ENCODE results near the gene SEMA5A.

SEMA5A gene

DNA sequence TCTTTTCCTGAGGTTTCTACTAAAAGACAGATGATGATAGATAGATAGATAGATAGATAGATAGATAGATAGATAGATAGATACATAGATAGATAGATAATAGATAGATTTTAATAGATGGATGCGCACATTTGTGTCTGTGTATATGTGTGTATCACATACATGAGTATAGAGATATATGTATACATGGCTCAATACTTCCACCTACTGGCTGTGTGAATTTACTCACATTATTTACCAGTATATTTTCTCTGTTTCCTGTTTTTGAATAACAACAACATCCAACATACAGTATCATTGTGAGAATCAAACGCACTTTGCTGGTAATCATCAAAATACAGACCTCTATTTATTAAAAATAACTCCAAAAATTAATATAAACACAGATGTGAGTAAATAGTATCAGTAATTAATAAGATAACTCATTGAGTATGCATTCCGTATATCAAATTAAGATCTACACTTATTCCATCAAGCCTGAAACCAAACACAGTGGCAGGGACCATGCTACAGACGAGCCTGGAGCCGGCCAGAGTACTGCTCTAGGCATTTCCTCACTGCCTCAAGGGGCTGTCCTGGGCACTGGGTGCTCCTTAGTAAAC is 338.0 kb downstream of the SEMA5A start:
- H3K9ac ChIP-seq (ENCODE audit: low read depth, low read length), result no peak overlapping the region
- peaks cover 6% of the 10 kb centered on the region; the same call in 1 of the 2 replicates for H3K9me3 ChIP-seq (ENCODE audit: insufficient read depth, low read depth, low read length)
- no peaks in the 10 kb centered on the region for H3K36me3 ChIP-seq (ENCODE audit: insufficient read depth, low read depth, low read length)
- no peaks in the 10 kb centered on the region for H3K27me3 ChIP-seq (ENCODE audit: insufficient read depth, low read length)
- H3K4me1 ChIP-seq (ENCODE audit: insufficient read depth, low read length), result no peaks in the 10 kb centered on the region
- no peak overlapping the region for H3K4me3 ChIP-seq (ENCODE audit: low read length)
- H3K27ac ChIP-seq (ENCODE audit: low read length), result no peak overlapping the region

DNA sequence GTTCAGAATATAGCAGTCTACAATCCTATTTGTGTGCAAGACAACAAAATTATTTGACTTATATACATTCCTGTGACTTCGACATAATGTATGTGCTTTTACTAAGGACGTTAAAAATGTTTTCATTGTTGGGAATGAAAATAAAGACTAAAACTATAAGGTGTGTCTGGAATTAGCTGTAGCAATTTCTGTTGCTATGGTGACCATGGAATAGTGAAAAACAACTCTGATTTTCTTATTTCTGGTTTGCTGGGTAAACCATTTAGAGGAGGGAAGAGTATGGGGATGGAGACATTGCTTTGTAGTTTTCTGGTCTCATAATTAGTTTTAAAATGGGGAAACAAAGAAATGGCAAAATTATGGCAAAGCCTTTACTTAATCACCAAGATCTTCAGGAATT is 343.2 kb downstream of the SEMA5A start:
- Histone ChIP-seq H3K4me1 (ENCODE audit: insufficient read depth, low read length) (no peaks in the 10 kb centered on the region), H3K9me3 (ENCODE audit: insufficient read depth, low read depth, low read length) (peaks cover 6% of the 10 kb centered on the region; the same call in 1 of the 2 replicates), H3K36me3 (ENCODE audit: insufficient read depth, low read depth, low read length) (no peaks in the 10 kb centered on the region), H3K27ac (ENCODE audit: low read length) (no peak overlapping the region), H3K27me3 (ENCODE audit: insufficient read depth, low read length) (no peaks in the 10 kb centered on the region), H3K9ac (ENCODE audit: low read depth, low read length) (no peak overlapping the region), H3K4me3 (ENCODE audit: low read length) (no peak overlapping the region)

DNA sequence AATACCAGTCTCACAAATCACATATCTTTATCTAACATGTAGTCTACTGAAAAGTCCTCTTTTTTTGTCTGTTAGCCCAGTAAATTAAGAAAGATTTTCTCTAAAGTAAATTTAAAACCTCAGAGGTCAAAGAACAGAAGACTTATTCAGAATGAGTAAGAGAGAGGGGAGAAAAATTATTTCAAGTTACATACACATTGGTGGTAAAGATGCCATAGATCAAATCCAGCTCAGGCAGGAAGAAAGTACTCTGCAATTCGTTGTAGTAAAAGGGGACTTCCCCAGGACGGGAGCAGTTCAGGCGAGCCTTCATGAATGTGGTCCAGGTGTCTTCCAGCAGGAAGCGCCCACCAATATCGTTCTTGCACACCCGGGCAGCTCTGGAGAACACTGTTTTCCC is 344.1 kb downstream of the SEMA5A start:
- Histone ChIP-seq H3K4me1 (ENCODE audit: insufficient read depth, low read length) (no peaks in the 10 kb centered on the region), H3K27ac (ENCODE audit: low read length) (no peak overlapping the region), H3K27me3 (ENCODE audit: insufficient read depth, low read length) (no peaks in the 10 kb centered on the region), H3K36me3 (ENCODE audit: insufficient read depth, low read depth, low read length) (no peaks in the 10 kb centered on the region), H3K9me3 (ENCODE audit: insufficient read depth, low read depth, low read length) (peaks cover 6% of the 10 kb centered on the region; the same call in 1 of the 2 replicates), H3K4me3 (ENCODE audit: low read length) (no peak overlapping the region), H3K9ac (ENCODE audit: low read depth, low read length) (no peak overlapping the region)

DNA sequence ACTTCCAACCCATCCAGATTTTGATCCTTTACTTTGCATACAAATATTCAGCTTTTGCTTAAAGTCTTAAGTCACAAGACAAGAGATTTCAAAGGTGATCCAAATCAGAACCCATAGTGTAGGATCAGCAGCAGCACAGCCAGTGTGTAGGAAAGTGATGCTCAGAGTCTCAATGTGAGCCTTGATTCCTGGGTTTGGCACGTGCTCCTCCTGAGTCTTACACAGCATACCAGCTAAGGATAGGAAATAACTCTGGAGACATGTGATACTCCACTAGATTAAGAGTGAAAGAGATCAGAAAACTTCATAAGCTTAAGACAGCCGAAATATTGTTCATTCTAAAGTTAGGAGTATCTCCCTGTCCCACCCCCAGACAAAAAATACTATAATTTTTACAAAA is 344.9 kb downstream of the SEMA5A start:
- Histone ChIP-seq H3K4me3 (ENCODE audit: low read length) (no peak overlapping the region), H3K9ac (ENCODE audit: low read depth, low read length) (no peak overlapping the region), H3K27ac (ENCODE audit: low read length) (no peak overlapping the region), H3K9me3 (ENCODE audit: insufficient read depth, low read depth, low read length) (peaks cover 6% of the 10 kb centered on the region; the same call in 1 of the 2 replicates), H3K27me3 (ENCODE audit: insufficient read depth, low read length) (no peaks in the 10 kb centered on the region), H3K36me3 (ENCODE audit: insufficient read depth, low read depth, low read length) (no peaks in the 10 kb centered on the region), H3K4me1 (ENCODE audit: insufficient read depth, low read length) (no peaks in the 10 kb centered on the region)

DNA sequence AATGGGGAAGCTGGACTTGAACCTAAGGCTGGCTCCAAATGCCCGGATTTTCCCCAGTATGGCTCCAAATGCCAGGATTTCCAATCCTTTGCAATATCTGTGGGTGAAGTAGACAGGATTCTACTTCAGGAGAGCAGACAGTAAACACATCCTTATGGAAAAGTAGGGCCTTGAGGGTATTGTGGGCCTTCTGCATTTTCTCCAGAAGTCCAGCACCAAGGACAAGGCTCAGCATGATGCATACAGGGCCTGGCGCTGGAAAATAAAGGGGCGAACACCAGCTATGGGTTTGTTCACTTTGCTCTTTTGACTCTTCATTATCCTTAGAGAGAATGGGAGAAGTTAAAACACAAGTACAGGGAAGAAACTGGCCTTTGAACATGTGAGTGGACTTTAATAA is 347.5 kb downstream of the SEMA5A start:
- no peaks in the 10 kb centered on the region for H3K36me3 ChIP-seq (ENCODE audit: insufficient read depth, low read depth, low read length)
- H3K27me3 ChIP-seq (ENCODE audit: insufficient read depth, low read length), result no peaks in the 10 kb centered on the region
- no peaks in the 10 kb centered on the region for H3K4me1 ChIP-seq (ENCODE audit: insufficient read depth, low read length)
- no peak overlapping the region for H3K27ac ChIP-seq (ENCODE audit: low read length)
- no peak overlapping the region for H3K4me3 ChIP-seq (ENCODE audit: low read length)
- H3K9ac ChIP-seq (ENCODE audit: low read depth, low read length), result no peak overlapping the region
- no peaks in the 10 kb centered on the region for H3K9me3 ChIP-seq (ENCODE audit: insufficient read depth, low read depth, low read length)

DNA sequence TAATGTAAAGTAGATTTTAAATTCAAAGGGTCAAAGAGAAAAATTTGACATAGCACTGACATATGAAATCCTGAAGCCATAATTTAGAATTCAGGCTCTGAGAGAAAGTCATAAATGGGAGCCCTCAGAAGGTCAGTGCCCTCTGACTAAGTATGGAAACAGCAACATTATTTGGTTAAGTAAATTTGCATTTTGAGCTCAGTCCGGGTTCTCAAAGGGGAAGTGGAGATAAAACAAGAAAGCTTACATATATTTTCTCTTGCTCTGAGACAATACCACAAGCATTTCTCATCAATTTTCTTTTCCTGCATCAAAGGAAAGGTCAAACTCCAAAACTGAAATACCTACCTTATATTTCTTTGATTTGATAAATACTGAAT is 348.0 kb downstream of the SEMA5A start:
- H3K36me3 ChIP-seq (ENCODE audit: insufficient read depth, low read depth, low read length), result no peaks in the 10 kb centered on the region

DNA sequence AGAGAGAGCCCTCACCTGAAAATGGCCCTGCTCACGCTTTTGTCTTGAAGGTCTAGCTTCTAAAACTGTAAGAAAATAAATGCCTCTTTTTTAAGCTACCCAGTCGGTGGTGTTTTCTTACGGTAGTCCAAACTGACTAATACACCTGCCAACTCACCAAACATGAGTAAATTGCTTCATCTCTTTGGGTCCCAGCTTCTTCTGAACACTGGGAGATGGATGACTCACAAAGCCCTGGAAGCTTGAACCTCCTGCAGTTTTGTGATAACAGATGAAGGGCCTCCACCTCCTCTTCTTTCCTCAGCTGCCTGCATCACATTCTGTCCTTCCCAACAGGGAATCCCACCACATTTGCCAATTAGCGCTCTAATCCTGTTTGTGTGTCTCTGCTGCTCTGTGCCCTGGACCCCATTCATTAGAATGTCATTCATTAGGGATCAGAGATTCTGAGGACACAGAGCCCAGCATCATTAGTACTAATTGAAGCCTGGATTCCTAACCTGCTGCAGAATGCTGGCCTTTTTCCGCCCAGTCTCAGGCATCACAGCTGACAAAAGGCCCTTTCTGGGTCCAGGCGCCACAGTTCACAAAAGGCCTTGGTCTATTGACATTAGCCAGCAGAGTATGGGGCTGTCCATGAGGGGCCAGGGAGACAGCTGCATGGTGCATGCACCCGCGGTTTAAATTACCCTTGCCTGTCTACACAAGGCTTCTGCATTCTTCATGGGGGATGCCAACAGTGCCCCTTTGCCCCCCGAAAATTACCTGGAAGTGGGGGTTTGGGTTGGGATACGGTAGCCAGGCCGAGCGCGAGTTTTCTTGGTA is 349.3 kb downstream of the SEMA5A start:
- no peak overlapping the region for H3K27ac ChIP-seq (ENCODE audit: low read length)
- H3K36me3 ChIP-seq (ENCODE audit: insufficient read depth, low read depth, low read length), result no peaks in the 10 kb centered on the region
- H3K4me3 ChIP-seq (ENCODE audit: low read length), result no peak overlapping the region
- H3K4me1 ChIP-seq (ENCODE audit: insufficient read depth, low read length), result no peaks in the 10 kb centered on the region
- H3K9me3 ChIP-seq (ENCODE audit: insufficient read depth, low read depth, low read length), result no peaks in the 10 kb centered on the region
- H3K9ac ChIP-seq (ENCODE audit: low read depth, low read length), result no peak overlapping the region
- H3K27me3 ChIP-seq (ENCODE audit: insufficient read depth, low read length), result no peaks in the 10 kb centered on the region

More for the DNA sequence above, 348.0 kb downstream of the SEMA5A start:
- Histone ChIP-seq H3K9ac (ENCODE audit: low read depth, low read length) (no peak overlapping the region), H3K4me3 (ENCODE audit: low read length) (no peak overlapping the region), H3K4me1 (ENCODE audit: insufficient read depth, low read length) (no peaks in the 10 kb centered on the region), H3K27ac (ENCODE audit: low read length) (no peak overlapping the region), H3K9me3 (ENCODE audit: insufficient read depth, low read depth, low read length) (no peaks in the 10 kb centered on the region), H3K27me3 (ENCODE audit: insufficient read depth, low read length) (no peaks in the 10 kb centered on the region)

DNA sequence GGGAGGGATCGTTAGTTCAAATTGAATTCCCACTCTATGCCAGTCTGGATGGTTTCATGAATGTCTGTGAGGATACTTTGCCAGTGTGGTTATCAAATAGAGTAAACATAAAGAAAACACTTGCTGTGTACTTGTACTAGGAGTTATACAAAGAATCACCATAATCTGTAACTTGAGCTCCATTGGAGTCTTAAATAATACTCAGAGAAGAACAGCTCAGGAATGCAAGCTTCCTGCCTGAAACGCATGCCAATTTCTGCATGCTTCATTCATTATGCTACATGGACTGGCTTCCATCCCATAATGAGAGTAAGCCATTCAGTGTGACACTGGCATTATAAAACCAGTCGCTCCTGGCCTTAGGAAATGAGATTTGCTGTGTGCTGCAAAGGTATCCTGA is 351.4 kb downstream of the SEMA5A start:
- Histone ChIP-seq H3K27me3 (ENCODE audit: insufficient read depth, low read length) (no peaks in the 10 kb centered on the region), H3K27ac (ENCODE audit: low read length) (no peak overlapping the region), H3K4me3 (ENCODE audit: low read length) (no peak overlapping the region), H3K4me1 (ENCODE audit: insufficient read depth, low read length) (no peaks in the 10 kb centered on the region), H3K9me3 (ENCODE audit: insufficient read depth, low read depth, low read length) (no peaks in the 10 kb centered on the region), H3K9ac (ENCODE audit: low read depth, low read length) (no peak overlapping the region), H3K36me3 (ENCODE audit: insufficient read depth, low read depth, low read length) (no peaks in the 10 kb centered on the region)

DNA sequence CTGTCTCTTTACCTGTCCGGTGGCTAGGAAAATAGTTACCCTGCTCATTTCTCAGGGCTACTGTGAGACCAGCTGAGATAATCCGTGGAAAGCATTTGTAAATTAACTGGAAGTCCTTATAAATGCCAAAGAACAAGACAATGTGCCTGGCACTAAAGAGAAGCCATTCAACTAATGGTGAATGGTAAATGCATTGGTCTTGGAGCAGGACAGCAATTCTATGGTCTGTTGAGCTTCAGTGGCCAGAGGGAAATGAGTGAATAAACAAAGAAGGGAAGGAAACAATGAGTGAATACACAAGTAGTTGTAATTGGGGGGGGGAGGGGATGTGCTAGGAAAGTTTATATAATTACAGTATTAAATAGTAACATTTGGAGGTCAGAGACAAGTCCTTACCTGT is 353.6 kb downstream of the SEMA5A start:
- Histone ChIP-seq H3K27me3 (ENCODE audit: insufficient read depth, low read length) (no peaks in the 10 kb centered on the region), H3K4me3 (ENCODE audit: low read length) (no peak overlapping the region), H3K27ac (ENCODE audit: low read length) (no peak overlapping the region), H3K4me1 (ENCODE audit: insufficient read depth, low read length) (no peaks in the 10 kb centered on the region), H3K9me3 (ENCODE audit: insufficient read depth, low read depth, low read length) (no peaks in the 10 kb centered on the region), H3K9ac (ENCODE audit: low read depth, low read length) (no peak overlapping the region), H3K36me3 (ENCODE audit: insufficient read depth, low read depth, low read length) (no peaks in the 10 kb centered on the region)

DNA sequence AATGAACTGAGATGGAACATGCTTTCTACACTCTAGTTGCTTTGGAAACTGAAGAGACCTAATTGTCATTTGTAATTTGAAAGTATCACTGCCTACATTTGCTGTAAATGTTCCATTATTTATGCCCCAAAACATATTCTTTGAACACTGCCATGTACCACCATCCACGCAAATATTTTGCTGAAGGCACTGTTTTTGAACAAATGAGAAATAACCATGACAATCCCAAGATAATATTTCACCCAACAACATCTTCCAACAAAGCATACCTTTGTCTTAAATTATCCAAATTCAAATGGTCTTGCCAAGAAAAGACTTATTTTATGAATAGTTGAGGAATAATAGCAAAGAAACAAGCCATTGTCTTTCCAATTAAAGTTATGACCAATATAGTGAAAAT is 356.2 kb downstream of the SEMA5A start:
- H3K27me3 ChIP-seq (ENCODE audit: insufficient read depth, low read length), result no peaks in the 10 kb centered on the region
- H3K27ac ChIP-seq (ENCODE audit: low read length), result no peak overlapping the region
- no peaks in the 10 kb centered on the region for H3K36me3 ChIP-seq (ENCODE audit: insufficient read depth, low read depth, low read length)
- H3K4me3 ChIP-seq (ENCODE audit: low read length), result no peak overlapping the region
- H3K9ac ChIP-seq (ENCODE audit: low read depth, low read length), result no peak overlapping the region
- no peaks in the 10 kb centered on the region for H3K4me1 ChIP-seq (ENCODE audit: insufficient read depth, low read length)
- no peaks in the 10 kb centered on the region for H3K9me3 ChIP-seq (ENCODE audit: insufficient read depth, low read depth, low read length)

DNA sequence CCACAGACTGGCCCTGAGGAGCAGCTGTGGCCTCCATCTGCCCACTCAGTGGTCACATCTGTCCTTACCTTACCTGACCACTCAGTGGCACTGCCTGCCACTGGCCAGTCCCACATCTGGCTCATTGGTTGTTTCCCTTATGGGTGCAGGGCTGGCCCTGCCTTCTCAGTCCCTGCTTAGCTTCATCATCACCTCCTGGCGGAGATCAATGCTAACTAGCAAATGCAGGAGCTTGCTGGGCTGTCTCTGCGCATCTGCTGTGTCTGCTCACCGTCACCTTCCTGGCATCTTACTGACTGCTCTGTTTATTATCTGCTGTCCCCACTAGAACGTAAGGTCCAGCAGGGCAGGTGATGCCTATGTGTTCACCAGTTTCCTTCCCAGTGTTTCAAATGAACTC is 356.9 kb downstream of the SEMA5A start:
- no peaks in the 10 kb centered on the region for H3K27me3 ChIP-seq (ENCODE audit: insufficient read depth, low read length)
- H3K9me3 ChIP-seq (ENCODE audit: insufficient read depth, low read depth, low read length), result no peaks in the 10 kb centered on the region
- no peak overlapping the region for H3K27ac ChIP-seq (ENCODE audit: low read length)

DNA sequence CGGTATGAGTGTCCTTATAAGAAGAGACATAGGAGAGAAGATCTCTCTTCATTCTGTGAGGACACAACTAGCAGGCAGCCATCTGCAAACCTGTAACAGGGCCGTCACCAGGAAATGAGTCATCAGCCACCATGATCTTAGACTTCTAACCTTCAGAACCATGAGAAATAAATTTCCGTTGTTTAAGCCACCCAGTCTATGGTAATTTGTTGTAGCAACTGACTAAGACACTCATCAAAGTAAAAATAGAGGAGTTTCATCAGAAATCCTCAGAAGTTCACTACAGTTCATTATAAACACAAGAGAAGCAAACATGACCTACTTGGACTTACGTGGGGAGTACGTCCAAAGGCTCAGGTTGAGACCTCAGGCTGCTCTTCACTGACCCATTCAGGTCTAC is 357.7 kb downstream of the SEMA5A start:
- H3K4me3 ChIP-seq (ENCODE audit: low read length), result no peak overlapping the region
- no peak overlapping the region for H3K27ac ChIP-seq (ENCODE audit: low read length)

More for the DNA sequence above, 356.9 kb downstream of the SEMA5A start:
- H3K4me3 ChIP-seq (ENCODE audit: low read length), result no peak overlapping the region
- H3K36me3 ChIP-seq (ENCODE audit: insufficient read depth, low read depth, low read length), result no peaks in the 10 kb centered on the region
- no peaks in the 10 kb centered on the region for H3K4me1 ChIP-seq (ENCODE audit: insufficient read depth, low read length)
- H3K9ac ChIP-seq (ENCODE audit: low read depth, low read length), result no peak overlapping the region

More for the DNA sequence above, 357.7 kb downstream of the SEMA5A start:
- Histone ChIP-seq H3K9ac (ENCODE audit: low read depth, low read length) (no peak overlapping the region), H3K36me3 (ENCODE audit: insufficient read depth, low read depth, low read length) (no peaks in the 10 kb centered on the region), H3K4me1 (ENCODE audit: insufficient read depth, low read length) (no peaks in the 10 kb centered on the region), H3K9me3 (ENCODE audit: insufficient read depth, low read depth, low read length) (no peaks in the 10 kb centered on the region), H3K27me3 (ENCODE audit: insufficient read depth, low read length) (no peaks in the 10 kb centered on the region)
